Progenitor cell of endocrine pancreas (in vitro differentiated cells): ENCODE results near the gene EIF3A. TPM values are rescaled to one million over a fixed set of nuclear protein-coding genes. Genes with fewer than 3 reads are reported as not detected.

ENCODE experiments used
- DNase-seq: peaks from one replicate; pipeline ENCODE4 v3.0.0; 2021; ENCODE audit warnings: low spot score; ENCODE audit not compliant: unreplicated experiment
- H3K27ac Mint-ChIP-seq: 2 replicates; pipeline ENCODE4 v1.8.0; 2021; ENCODE audit warnings: mild to moderate bottlenecking, moderate library complexity, mixed read lengths
- H3K27me3 Mint-ChIP-seq: 2 replicates; pipeline ENCODE4 v1.8.0; 2021; ENCODE audit warnings: mixed read lengths
- H3K36me3 Mint-ChIP-seq: 2 replicates; pipeline ENCODE4 v1.8.0; 2022; ENCODE audit warnings: mixed read lengths; ENCODE audit not compliant: insufficient read depth
- H3K4me1 Mint-ChIP-seq: 2 replicates; pipeline ENCODE4 v1.8.0; 2021; ENCODE audit warnings: low read depth, mixed read lengths
- H3K4me3 Mint-ChIP-seq: 2 replicates; pipeline ENCODE4 v1.8.0; 2021; ENCODE audit warnings: low read depth, mild to moderate bottlenecking, moderate library complexity, mixed read lengths
- H3K9me3 Mint-ChIP-seq: 2 replicates; pipeline ENCODE4 v1.8.0; 2021; ENCODE audit warnings: low read depth, mixed read lengths
- CTCF ChIP-seq: fragments of 200-600 bp; sonication (generic); IDR thresholded peaks from one replicate; pipeline ENCODE4 v1.5.0; 2021; ENCODE audit warnings: antibody characterized with exemption, mild to moderate bottlenecking; ENCODE audit not compliant: unreplicated experiment
- long read RNA-seq: library from polyadenylated mRNA; unstranded; transcript quantifications from one replicate; pipeline ENCODE4 v2.0.0, GENCODE V29; 2020
- total RNA-seq: library from RNA; stranded (reverse); gene quantifications from 2 replicates; pipeline ENCODE4 v1.2.1, GENCODE V29; 2021

The EIF3A gene
- total RNA-seq = 127 and 129 TPM in 2 replicates
- long read RNA-seq, full-length matches to known transcripts = 5 of 885 reads
- long read RNA-seq, partial matches to known transcripts = 846 of 885 reads
- long read RNA-seq, other reads (novel, unspliced or antisense) = 34 of 885 reads

GRCh38 chr10:119080521-119081259 is at the start of gene EIF3A:
Gene EIF3A (minus strand): TSS chr10:119080817. CDS start chr10:119080676, 141 bp downstream.
- peaks cover 17% of the 10 kb centered on the region for H3K4me1 Mint-ChIP-seq
- peaks cover 2% of the 10 kb centered on the region for H3K36me3 Mint-ChIP-seq
- TF ChIP-seq CTCF = no peak
- H3K4me3 Mint-ChIP-seq = peak within 1 kb of the TSS; percentile 91
- H3K27me3 Mint-ChIP-seq = no peaks in the 10 kb centered on the region
- peak; percentile 88 for DNase-seq
- H3K27ac Mint-ChIP-seq = peak within 1 kb of the TSS; percentile 98
- no peaks in the 10 kb centered on the region for H3K9me3 Mint-ChIP-seq

- Mint-ChIP-seq H3K27ac (no peak overlapping the region), H3K4me3 (no peak overlapping the region), H3K36me3 (peaks cover 40% of the 10 kb centered on the region), H3K9me3 (peaks cover 3% of the 10 kb centered on the region), H3K4me1 (peaks cover 2% of the 10 kb centered on the region), H3K27me3 (no peaks in the 10 kb centered on the region)
- DNase-seq = no peak
- TF ChIP-seq CTCF = no peak
These were observed 49.1 kb upstream of the EIF3A start for GRCh38 chr10:119129721-119130120.

- Mint-ChIP-seq H3K4me3 (no peak overlapping the region), H3K27ac (no peak overlapping the region), H3K27me3 (no peaks in the 10 kb centered on the region), H3K4me1 (peaks cover 2% of the 10 kb centered on the region), H3K9me3 (peaks cover 3% of the 10 kb centered on the region), H3K36me3 (peaks cover 36% of the 10 kb centered on the region)
- no peak for TF ChIP-seq CTCF
- no peak for DNase-seq
These were observed 45.3 kb upstream of the EIF3A start for GRCh38 chr10:119125942-119126341.

- peaks cover 24% of the 10 kb centered on the region for H3K36me3 Mint-ChIP-seq
- TF ChIP-seq CTCF = no peak
- no peak overlapping the region for H3K4me3 Mint-ChIP-seq
- peaks cover 2% of the 10 kb centered on the region for H3K9me3 Mint-ChIP-seq
- no peaks in the 10 kb centered on the region for H3K27me3 Mint-ChIP-seq
- no peaks in the 10 kb centered on the region for H3K4me1 Mint-ChIP-seq
- DNase-seq = no peak
- no peak overlapping the region for H3K27ac Mint-ChIP-seq
These were observed 40.3 kb upstream of the EIF3A start for GRCh38 chr10:119120875-119121274.

GRCh38 chr10:119120413-119120867 is 39.8 kb upstream of the EIF3A start:
- no peak for TF ChIP-seq CTCF
- Mint-ChIP-seq H3K36me3 (peaks cover 23% of the 10 kb centered on the region), H3K27ac (no peak overlapping the region), H3K4me1 (no peaks in the 10 kb centered on the region), H3K9me3 (no peaks in the 10 kb centered on the region), H3K27me3 (no peaks in the 10 kb centered on the region), H3K4me3 (no peak overlapping the region)
- DNase-seq = no peak
